PC-9 (cell line): Measurements from ENCODE around the gene TGFB2. TPM values are rescaled to one million over a fixed set of nuclear protein-coding genes. Genes with fewer than 3 reads are reported as not detected.

Experiments
- BruUV-seq: library from RNA; stranded (reverse); fragments of 400-500 nt; replicated peaks from 2 replicates; lab custom pipeline; 2021; lab: Mats Ljungman, UMichigan
- CTCF ChIA-PET: fragments of 300-600 bp; sonication (Branson Sonifier 250); formaldehyde crosslinking; loops from one replicate; lab custom pipeline; 2022; ENCODE audit warnings: antibody characterized with exemption; lab: Charles Lee
- POLR2A ChIA-PET: fragments of 300-600 bp; sonication (Branson Sonifier 250); formaldehyde crosslinking; loops from one replicate; lab custom pipeline; 2022; ENCODE audit warnings: antibody characterized with exemption; ENCODE audit not compliant: unreplicated experiment; lab: Charles Lee
- DNase-seq, 2 experiments: peaks; one replicate each; pipeline versions ENCODE4 v3.0.0 to v3.0.0-alpha.2; 2015 to 2022; ENCODE audit warnings: mixed read lengths in 1 of 2
- H2AFZ ChIP-seq: fragments of 200-600 bp; sonication (generic); 2 replicates; pipeline ENCODE4 v1.8.1; 2017; ENCODE audit warnings: antibody characterized with exemption
- H3F3A ChIP-seq: fragments of 200-600 bp; sonication (generic); 2 replicates; pipeline ENCODE4 v1.8.1; 2017; ENCODE audit warnings: antibody characterized with exemption, mild to moderate bottlenecking, low read depth; ENCODE audit not compliant: insufficient read depth
- H3K27ac ChIP-seq: fragments of 200-600 bp; sonication (generic); 2 replicates; pipeline ENCODE4 v1.6.1; 2016; ENCODE audit warnings: mixed run types
- H3K27me3 ChIP-seq: fragments of 200-600 bp; sonication (generic); 2 replicates; pipeline ENCODE4 v1.6.1; 2016; ENCODE audit warnings: low read depth, mixed run types; ENCODE audit not compliant: insufficient read depth
- H3K36me3 ChIP-seq: fragments of 200-600 bp; sonication (generic); 2 replicates; pipeline ENCODE4 v1.6.1; 2016; ENCODE audit warnings: low read depth, mixed run types
- H3K4me1 ChIP-seq: fragments of 200-600 bp; sonication (generic); replicated peaks from 2 replicates; pipeline ENCODE4 v1.6.1; 2016; ENCODE audit warnings: mixed run types; ENCODE audit not compliant: insufficient read depth
- H3K4me2 ChIP-seq: fragments of 200-600 bp; sonication (generic); 2 replicates; pipeline ENCODE4 v1.6.1; 2017; ENCODE audit warnings: mixed run types
- H3K4me3 ChIP-seq: fragments of 200-600 bp; sonication (generic); 2 replicates; pipeline ENCODE4 v1.6.1; 2016; ENCODE audit warnings: mixed run types
- H3K79me2 ChIP-seq: fragments of 200-600 bp; sonication (generic); 2 replicates; pipeline ENCODE4 v1.6.1; 2017; ENCODE audit warnings: low read depth, mixed run types
- H3K9me2 ChIP-seq: fragments of 200-600 bp; sonication (generic); 2 replicates; pipeline ENCODE4 v1.8.1; 2017; ENCODE audit warnings: mild to moderate bottlenecking; ENCODE audit not compliant: insufficient read depth
- H3K9me3 ChIP-seq: fragments of 200-600 bp; sonication (generic); 2 replicates; pipeline ENCODE4 v1.8.1; 2016; ENCODE audit warnings: low read depth; ENCODE audit not compliant: insufficient read depth
- H4K20me1 ChIP-seq: fragments of 200-600 bp; sonication (generic); 2 replicates; pipeline ENCODE4 v1.8.1; 2017; ENCODE audit not compliant: insufficient read depth
- EZH2 ChIP-seq: fragments of 200-600 bp; sonication (generic); IDR thresholded peaks from 2 replicates; pipeline ENCODE4 v1.8.0; 2017; ENCODE audit warnings: antibody characterized with exemption, low read depth
- intact Hi-C: fragments of 100-400 bp; cut with micrococcal nuclease; formaldehyde crosslinking; loops from one replicate; pipeline ENCODE4 v1.10.0; 2022; ENCODE audit not compliant: unreplicated experiment
- total RNA-seq: library from RNA; stranded (reverse); gene quantifications from 2 replicates; pipeline ENCODE4 v1.2.3, GENCODE V29; 2021
- TF ChIP-seq, protein P1 (sequence below): fragments of 200-600 bp; sonication (generic); conservative IDR thresholded peaks from 2 replicates; pipeline ENCODE4 v1.6.1; 2017; ENCODE audit warnings: mixed run types, antibody characterized with exemption, mild to moderate bottlenecking, moderate library complexity

TGFB2 gene
- total RNA-seq, 1 experiment from 2014 or later = 74.3 TPM

DNA sequence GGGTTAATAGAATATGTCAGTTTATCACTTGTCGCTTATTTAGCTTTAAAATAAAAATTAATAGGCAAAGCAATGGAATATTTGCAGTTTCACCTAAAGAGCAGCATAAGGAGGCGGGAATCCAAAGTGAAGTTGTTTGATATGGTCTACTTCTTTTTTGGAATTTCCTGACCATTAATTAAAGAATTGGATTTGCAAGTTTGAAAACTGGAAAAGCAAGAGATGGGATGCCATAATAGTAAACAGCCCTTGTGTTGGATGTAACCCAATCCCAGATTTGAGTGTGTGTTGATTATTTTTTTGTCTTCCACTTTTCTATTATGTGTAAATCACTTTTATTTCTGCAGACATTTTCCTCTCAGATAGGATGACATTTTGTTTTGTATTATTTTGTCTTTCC is 98.1 kb downstream of the TGFB2 start:
- no TSS peak for BruUV-seq
- DNase-seq = no peak
- H3K9me2 ChIP-seq = no peaks in the 10 kb centered on the region; the same call in 1 of the 2 replicates
- POLR2A ChIA-PET = no interaction called here
- H3K79me2 ChIP-seq = no peaks in the 10 kb centered on the region
- TF ChIP-seq, protein P1, sequence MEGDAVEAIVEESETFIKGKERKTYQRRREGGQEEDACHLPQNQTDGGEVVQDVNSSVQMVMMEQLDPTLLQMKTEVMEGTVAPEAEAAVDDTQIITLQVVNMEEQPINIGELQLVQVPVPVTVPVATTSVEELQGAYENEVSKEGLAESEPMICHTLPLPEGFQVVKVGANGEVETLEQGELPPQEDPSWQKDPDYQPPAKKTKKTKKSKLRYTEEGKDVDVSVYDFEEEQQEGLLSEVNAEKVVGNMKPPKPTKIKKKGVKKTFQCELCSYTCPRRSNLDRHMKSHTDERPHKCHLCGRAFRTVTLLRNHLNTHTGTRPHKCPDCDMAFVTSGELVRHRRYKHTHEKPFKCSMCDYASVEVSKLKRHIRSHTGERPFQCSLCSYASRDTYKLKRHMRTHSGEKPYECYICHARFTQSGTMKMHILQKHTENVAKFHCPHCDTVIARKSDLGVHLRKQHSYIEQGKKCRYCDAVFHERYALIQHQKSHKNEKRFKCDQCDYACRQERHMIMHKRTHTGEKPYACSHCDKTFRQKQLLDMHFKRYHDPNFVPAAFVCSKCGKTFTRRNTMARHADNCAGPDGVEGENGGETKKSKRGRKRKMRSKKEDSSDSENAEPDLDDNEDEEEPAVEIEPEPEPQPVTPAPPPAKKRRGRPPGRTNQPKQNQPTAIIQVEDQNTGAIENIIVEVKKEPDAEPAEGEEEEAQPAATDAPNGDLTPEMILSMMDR = no peak
- TF ChIP-seq EZH2 = no peak
- no peak overlapping the region for H3K27ac ChIP-seq
- H3K4me3 ChIP-seq = no peak overlapping the region
- intact Hi-C loops = no loop called here
- H3K9me3 ChIP-seq = peaks cover 3% of the 10 kb centered on the region; the same call in 1 of the 2 replicates
- H2AFZ ChIP-seq = no peak overlapping the region
- no peak overlapping the region for H3K4me2 ChIP-seq
- no peaks in the 10 kb centered on the region for H3F3A ChIP-seq
- H4K20me1 ChIP-seq = no peaks in the 10 kb centered on the region
- peaks cover 5% of the 10 kb centered on the region; the same call in 1 of the 2 replicates for H3K36me3 ChIP-seq
- no peaks in the 10 kb centered on the region for H3K4me1 ChIP-seq
- CTCF ChIA-PET = no interaction called here
- H3K27me3 ChIP-seq = no peaks in the 10 kb centered on the region

- Histone ChIP-seq H3F3A (no peaks in the 10 kb centered on the region), H3K4me1 (no peaks in the 10 kb centered on the region), H3K36me3 (peaks cover 5% of the 10 kb centered on the region; the same call in 1 of the 2 replicates), H3K4me3 (no peak overlapping the region), H3K27ac (no peak overlapping the region), H3K4me2 (no peak overlapping the region), H3K9me3 (peaks cover 12% of the 10 kb centered on the region; the same call in 1 of the 2 replicates), H2AFZ (no peak overlapping the region), H4K20me1 (no peaks in the 10 kb centered on the region), H3K27me3 (no peaks in the 10 kb centered on the region), H3K9me2 (no peaks in the 10 kb centered on the region; the same call in 1 of the 2 replicates), H3K79me2 (no peaks in the 10 kb centered on the region)
- intact Hi-C loops = no loop called here
- TF ChIP-seq, protein P1 = no peak
- no peak for TF ChIP-seq EZH2
- CTCF ChIA-PET = no interaction called here
- no peak for DNase-seq
- POLR2A ChIA-PET = no interaction called here
- no TSS peak for BruUV-seq
Measured at GRCh38 chr1:218444173-218444572, 99.0 kb downstream of the TGFB2 start.

GRCh38 chr1:218444588-218444987 is 99.5 kb downstream of the TGFB2 start:
- POLR2A ChIA-PET = no interaction called here
- H3K79me2 ChIP-seq = no peaks in the 10 kb centered on the region
- peaks cover 15% of the 10 kb centered on the region; the same call in 1 of the 2 replicates for H3K9me3 ChIP-seq
- H4K20me1 ChIP-seq = no peaks in the 10 kb centered on the region
- BruUV-seq = no TSS peak
- intact Hi-C loops = no loop called here
- H3K9me2 ChIP-seq = no peaks in the 10 kb centered on the region; the same call in 1 of the 2 replicates
- H3K4me2 ChIP-seq = no peak overlapping the region
- H3K27me3 ChIP-seq = no peaks in the 10 kb centered on the region
- CTCF ChIA-PET = no interaction called here
- no peak for TF ChIP-seq EZH2
- TF ChIP-seq, protein P1 = no peak
- H3K4me1 ChIP-seq = no peaks in the 10 kb centered on the region
- H3K36me3 ChIP-seq = peaks cover 5% of the 10 kb centered on the region; the same call in 1 of the 2 replicates
- DNase-seq = no peak
- H3F3A ChIP-seq = no peaks in the 10 kb centered on the region
- no peak overlapping the region for H2AFZ ChIP-seq
- no peak overlapping the region for H3K4me3 ChIP-seq
- no peak overlapping the region for H3K27ac ChIP-seq
